Peyer's patch (tissue), 4 donors: Measurements from ENCODE around the gene USP10. TPM values are rescaled to one million over a fixed set of nuclear protein-coding genes. Genes with fewer than 3 reads are reported as not detected.
"Not testable (repeated sequence)": the region's sequence is repeated elsewhere in the genome, so short reads cannot be mapped to it uniquely, and the experiment has no call there.

ENCODE experiments used
- DNase-seq, 3 donors: peaks; one replicate each; pipeline ENCODE4 v3.0.0-alpha.2; 2017 to 2019
- H3K27ac ChIP-seq, 4 donors: fragments of 200-600 bp; sonication (generic); one replicate each; pipeline ENCODE4 v1.5.1; 2016 to 2019
- H3K27me3 ChIP-seq, 2 donors: fragments of 200-600 bp; sonication (generic); one replicate each; pipeline ENCODE4 v1.5.1; 2019
- H3K36me3 ChIP-seq, 3 donors: fragments of 200-600 bp; sonication (generic); one replicate each; pipeline ENCODE4 v1.5.1; 2016 to 2019
- H3K4me1 ChIP-seq, 4 donors: fragments of 200-600 bp; sonication (generic); one replicate each; pipeline ENCODE4 v1.5.1; 2016 to 2019
- H3K4me3 ChIP-seq, 4 donors: fragments of 200-600 bp; sonication (generic); 1 replicate in 3 of 4; 2 replicates in 1 of 4; pipeline ENCODE4 v1.5.1; 2016 to 2019; ENCODE audit warnings: mild to moderate bottlenecking in 1 of 4
- H3K9me3 ChIP-seq, 4 donors: fragments of 200-600 bp; sonication (generic); one replicate each; pipeline ENCODE4 v1.5.1; 2016 to 2019; ENCODE audit warnings: mild to moderate bottlenecking in 1 of 4
- CTCF ChIP-seq, 6 experiments: fragments of 450-650 bp in 4 of 6; fragments of 200-600 bp in 2 of 6; sonication (generic) in 1 of 6; IDR thresholded peaks; one replicate each; pipeline ENCODE4 v1.5.1; 2017 to 2019; ENCODE audit warnings: antibody characterized with exemption in 6 of 6, mild to moderate bottlenecking in 3 of 6, moderate library complexity in 1 of 6
- POLR2A ChIP-seq, 2 donors: fragments of 450-650 bp; IDR thresholded peaks; one replicate each; pipeline ENCODE4 v1.5.1; 2017; ENCODE audit warnings: antibody characterized with exemption in 2 of 2, mild to moderate bottlenecking in 2 of 2, moderate library complexity in 2 of 2
- total RNA-seq, 4 donors: library from RNA; depleted of rRNA; stranded (reverse); fragments of >200 nt; gene quantifications; one replicate each; pipeline ENCODE4 v1.1.0, GENCODE V29; 2016

The USP10 gene
- total RNA-seq, 4 donors from 2014 or later: 48.0 to 85.5 (median 59.9) TPM

GRCh38 chr16:84746231-84746630, 46.4 kb downstream of the USP10 start:
- Histone ChIP-seq H3K9me3 (no peaks in the 10 kb centered on the region), H3K4me1 (peaks cover 0 to 15% (median 3%) of the 10 kb centered on the region in 4 donors)

GRCh38 chr16:84746875-84747274, 47.1 kb downstream of the USP10 start:
- H3K4me3 ChIP-seq: no peak overlapping the region
- peaks cover 0 to 14% (median 8%) of the 10 kb centered on the region in 4 donors for H3K4me1 ChIP-seq
- peaks cover 0 to 11% (median 0%) of the 10 kb centered on the region in 3 donors for H3K36me3 ChIP-seq
- no peak for DNase-seq
- no peaks in the 10 kb centered on the region for H3K27me3 ChIP-seq
- no peak overlapping the region for H3K27ac ChIP-seq
- no peaks in the 10 kb centered on the region for H3K9me3 ChIP-seq
- TF ChIP-seq CTCF (IDR thresholded peaks at IDR 0.05): peak in 1 of 6 experiments; percentile 1
- TF ChIP-seq POLR2A (IDR thresholded peaks at IDR 0.05): no peak

More at GRCh38 chr16:84746231-84746630, 46.4 kb downstream of the USP10 start:
- Histone ChIP-seq H3K4me3 (no peak overlapping the region), H3K27ac (no peak overlapping the region), H3K36me3 (peaks cover 0 to 11% (median 0%) of the 10 kb centered on the region in 3 donors), H3K27me3 (no peaks in the 10 kb centered on the region)
- no peak for TF ChIP-seq CTCF (IDR thresholded peaks at IDR 0.05)
- TF ChIP-seq POLR2A (IDR thresholded peaks at IDR 0.05): no peak
- no peak for DNase-seq

DNA sequence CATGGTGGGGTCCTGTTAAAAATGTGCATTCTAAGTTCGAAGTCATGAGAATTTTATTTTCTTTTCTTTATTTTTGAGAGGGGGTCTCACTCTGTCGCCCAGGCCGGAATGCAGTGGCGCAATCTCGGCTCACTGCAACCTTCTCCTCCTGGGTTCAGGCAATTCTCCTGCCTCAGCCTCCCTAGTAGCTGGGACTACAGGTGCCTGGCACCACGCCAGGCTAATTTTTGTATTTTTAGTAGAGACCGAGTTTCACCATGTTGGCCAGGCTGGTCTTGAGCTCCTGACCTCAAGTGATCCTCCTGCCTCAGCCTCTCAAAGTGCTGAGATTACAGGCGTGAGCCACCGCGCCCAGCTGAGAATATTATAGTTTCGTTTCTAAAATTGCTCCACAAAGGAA, 48.4 kb downstream of the USP10 start:
- H3K4me1 ChIP-seq: peaks cover 0 to 12% (median 8%) of the 10 kb centered on the region in 4 donors

GRCh38 chr16:84749072-84749471, 49.3 kb downstream of the USP10 start:
- no peaks in the 10 kb centered on the region for H3K9me3 ChIP-seq
- no peak for TF ChIP-seq CTCF (IDR thresholded peaks at IDR 0.05)
- no peak for TF ChIP-seq POLR2A (IDR thresholded peaks at IDR 0.05)
- peaks cover 0 to 16% (median 8%) of the 10 kb centered on the region in 4 donors for H3K4me1 ChIP-seq
- peak overlapping the region in 1 of 4 donors; percentile 61 for H3K27ac ChIP-seq
- H3K27me3 ChIP-seq: no peaks in the 10 kb centered on the region
- H3K36me3 ChIP-seq: peaks cover 0 to 11% (median 0%) of the 10 kb centered on the region in 3 donors
- H3K4me3 ChIP-seq: no peak overlapping the region
- DNase-seq: no peak

More for the DNA sequence above, 48.4 kb downstream of the USP10 start:
- not testable (repeated sequence) for H3K27me3 ChIP-seq, DNase-seq, H3K27ac ChIP-seq, H3K4me3 ChIP-seq, H3K9me3 ChIP-seq
- peaks cover 0 to 11% (median 0%) of the 10 kb centered on the region in 3 donors for H3K36me3 ChIP-seq

DNA sequence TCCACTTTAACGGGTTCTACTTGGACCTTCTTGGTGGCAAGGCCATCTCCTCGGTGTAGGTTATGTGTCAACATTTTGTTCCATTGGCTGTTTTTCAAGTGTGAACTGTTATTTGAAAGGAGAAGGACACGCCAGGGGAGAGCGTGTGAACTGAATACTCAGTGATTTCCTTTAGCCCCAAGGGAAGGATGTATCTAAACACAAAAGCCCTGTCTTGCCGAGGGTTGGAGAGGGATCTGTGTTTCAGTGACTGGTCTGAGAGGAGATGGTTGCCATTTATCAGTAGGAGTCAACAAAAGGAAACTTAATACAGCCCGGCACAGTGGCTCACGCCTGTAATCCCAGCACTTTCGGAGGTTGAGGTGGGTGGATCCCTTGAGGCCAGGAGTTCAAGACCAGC, 50.0 kb downstream of the USP10 start:
- Histone ChIP-seq H3K4me3 (no peak overlapping the region), H3K9me3 (no peaks in the 10 kb centered on the region), H3K36me3 (peaks cover 0 to 8% (median 0%) of the 10 kb centered on the region in 3 donors), H3K27ac (peak overlapping the region in 2 of 4 donors; percentile 44 to 61), H3K27me3 (no peaks in the 10 kb centered on the region), H3K4me1 (peaks cover 0 to 19% (median 8%) of the 10 kb centered on the region in 4 donors)
- no peak for DNase-seq
- TF ChIP-seq POLR2A (IDR thresholded peaks at IDR 0.05): no peak
- TF ChIP-seq CTCF (IDR thresholded peaks at IDR 0.05): no peak

- Histone ChIP-seq H3K27me3 (no peaks in the 10 kb centered on the region), H3K9me3 (no peaks in the 10 kb centered on the region), H3K27ac (peak overlapping the region in 2 of 4 donors; percentile 44 to 61), H3K4me3 (no peak overlapping the region), H3K4me1 (peaks cover 0 to 19% (median 8%) of the 10 kb centered on the region in 4 donors), H3K36me3 (peaks cover 0 to under 1% (median 0%) of the 10 kb centered on the region in 3 donors)
- no peak for DNase-seq
- TF ChIP-seq POLR2A (IDR thresholded peaks at IDR 0.05) (no peak), CTCF (IDR thresholded peaks at IDR 0.05) (no peak)
Observed at GRCh38 chr16:84750575-84750974, 50.8 kb downstream of the USP10 start.
